ENCODE data around the gene ALG11. TPM values are rescaled to one million over a fixed set of nuclear protein-coding genes. Genes with fewer than 3 reads are reported as not detected.

ALG11 gene
- total RNA-seq, 1 donor from 2014 or later = 36.9 TPM

- ATAC-seq (ENCODE audit: low read depth) (no peak), DNase-seq (no peak)
- POLR2A ChIA-PET = no interaction called here
- no peak overlapping the region for H3K27ac Mint-ChIP-seq
- intact Hi-C loops (cut with micrococcal nuclease) = no loop called here
- H3K36me3 Mint-ChIP-seq (ENCODE audit: low read depth) = no peaks in the 10 kb centered on the region
- CTCF ChIA-PET = interaction anchor here (1.1 to 1.7 kb wide), 2 partner anchors 129 to 452 kb away, joined by 3 to 4 read pairs; no protein-coding TSS in a partner anchor
- no peaks in the 10 kb centered on the region for H3K9me3 Mint-ChIP-seq
- no peaks in the 10 kb centered on the region for H3K4me1 Mint-ChIP-seq
- TF ChIP-seq CTCF (IDR thresholded peaks at IDR 0.05) = no peak
- H3K4me3 Mint-ChIP-seq = no peak overlapping the region
- peaks cover 7% of the 10 kb centered on the region for H3K27me3 Mint-ChIP-seq
Measured at GRCh38 chr13:51998723-51999509, 13.3 kb upstream of the ALG11 start.

GRCh38 chr13:51999510-51999911 is 12.7 kb upstream of the ALG11 start:
- no peaks in the 10 kb centered on the region for H3K9me3 Mint-ChIP-seq
- H3K4me3 Mint-ChIP-seq = no peak overlapping the region
- ChIA-PET CTCF (interaction anchor here (1.7 kb wide), 1 partner anchor 128 kb away, joined by 4 read pairs; no protein-coding TSS in a partner anchor), POLR2A (no interaction called here)
- no peak for DNase-seq
- intact Hi-C loops (cut with micrococcal nuclease) = no loop called here
- no peaks in the 10 kb centered on the region for H3K36me3 Mint-ChIP-seq (ENCODE audit: low read depth)
- no peak for TF ChIP-seq CTCF (IDR thresholded peaks at IDR 0.05)
- no peaks in the 10 kb centered on the region for H3K4me1 Mint-ChIP-seq
- H3K27me3 Mint-ChIP-seq = peaks cover 7% of the 10 kb centered on the region
- no peak for ATAC-seq (ENCODE audit: low read depth)
- H3K27ac Mint-ChIP-seq = no peak overlapping the region

- Mint-ChIP-seq H3K27ac (no peak overlapping the region), H3K4me1 (no peaks in the 10 kb centered on the region), H3K36me3 (ENCODE audit: low read depth) (no peaks in the 10 kb centered on the region), H3K9me3 (no peaks in the 10 kb centered on the region), H3K27me3 (peaks cover 7% of the 10 kb centered on the region), H3K4me3 (no peak overlapping the region)
- TF ChIP-seq CTCF (IDR thresholded peaks at IDR 0.05) = no peak
- ChIA-PET POLR2A (no interaction called here), CTCF (interaction anchor here (1.7 kb wide), 1 partner anchor 128 kb away, joined by 4 read pairs; no protein-coding TSS in a partner anchor)
- intact Hi-C loops (cut with micrococcal nuclease) = no loop called here
- no peak for ATAC-seq (ENCODE audit: low read depth)
- no peak for DNase-seq
Measured at GRCh38 chr13:51999921-52000320, 12.3 kb upstream of the ALG11 start.

GRCh38 chr13:52001120-52001731 is 11.0 kb upstream of the ALG11 start:
- Mint-ChIP-seq H3K9me3 (no peaks in the 10 kb centered on the region), H3K27me3 (peaks cover 6% of the 10 kb centered on the region), H3K27ac (no peak overlapping the region), H3K36me3 (ENCODE audit: low read depth) (no peaks in the 10 kb centered on the region), H3K4me3 (no peak overlapping the region), H3K4me1 (no peaks in the 10 kb centered on the region)
- DNase-seq = no peak
- POLR2A ChIA-PET = no interaction called here
- intact Hi-C loops (cut with micrococcal nuclease) = loop anchor here (1.0 kb wide), 3 partner anchors 126 to 449 kb away; partner anchors contain the start of gene VPS36
- peak; percentile 85 for ATAC-seq (ENCODE audit: low read depth)
- no peak for TF ChIP-seq CTCF (IDR thresholded peaks at IDR 0.05)
- CTCF ChIA-PET = interaction anchor here (0.9 to 1.0 kb wide), 3 partner anchors 32 to 127 kb away, joined by 3 read pairs; no protein-coding TSS in a partner anchor

- TF ChIP-seq CTCF (IDR thresholded peaks at IDR 0.05) = no peak
- ChIA-PET POLR2A (no interaction called here), CTCF (no interaction called here)
- intact Hi-C loops (cut with micrococcal nuclease) = no loop called here
- H3K27me3 Mint-ChIP-seq = peaks cover 9% of the 10 kb centered on the region
- ATAC-seq (ENCODE audit: low read depth) = no peak
- DNase-seq = no peak
- H3K4me1 Mint-ChIP-seq = no peaks in the 10 kb centered on the region
- no peak overlapping the region for H3K27ac Mint-ChIP-seq
- no peak overlapping the region for H3K4me3 Mint-ChIP-seq
- H3K9me3 Mint-ChIP-seq = no peaks in the 10 kb centered on the region
- H3K36me3 Mint-ChIP-seq (ENCODE audit: low read depth) = no peaks in the 10 kb centered on the region
Measured at GRCh38 chr13:52002361-52002760, 9.8 kb upstream of the ALG11 start.
